GM13976 (cell line): Measurements from ENCODE around the gene NHERF2.

Experiments used
- DNase-seq: peaks from one replicate; pipeline ENCODE4 v3.0.0; 2012; ENCODE audit warnings: low spot score
- in situ Hi-C: fragments of 300-500 bp; cut with MboI; formaldehyde crosslinking; loops from one replicate; pipeline ENCODE4 v1.12.0; 2022; ENCODE audit warnings: low sequenced_read_pairs, mixed read lengths, inconsistent platforms; ENCODE audit not compliant: unreplicated experiment
- TF ChIP-seq, protein P1 (sequence below): IDR thresholded peaks from 2 replicates; pipeline ENCODE4 v1.5.1; 2012; ENCODE audit warnings: borderline replicate concordance, mild to moderate bottlenecking; ENCODE audit not compliant: insufficient read depth; ENCODE audit errors: extremely low read depth, missing control alignments, control extremely low read depth

NHERF2 gene

GRCh38 chr16:2070576-2071453 is 44.1 kb downstream of the NHERF2 start:
- in situ Hi-C loops, result no loop called here
- TF ChIP-seq, protein P1, sequence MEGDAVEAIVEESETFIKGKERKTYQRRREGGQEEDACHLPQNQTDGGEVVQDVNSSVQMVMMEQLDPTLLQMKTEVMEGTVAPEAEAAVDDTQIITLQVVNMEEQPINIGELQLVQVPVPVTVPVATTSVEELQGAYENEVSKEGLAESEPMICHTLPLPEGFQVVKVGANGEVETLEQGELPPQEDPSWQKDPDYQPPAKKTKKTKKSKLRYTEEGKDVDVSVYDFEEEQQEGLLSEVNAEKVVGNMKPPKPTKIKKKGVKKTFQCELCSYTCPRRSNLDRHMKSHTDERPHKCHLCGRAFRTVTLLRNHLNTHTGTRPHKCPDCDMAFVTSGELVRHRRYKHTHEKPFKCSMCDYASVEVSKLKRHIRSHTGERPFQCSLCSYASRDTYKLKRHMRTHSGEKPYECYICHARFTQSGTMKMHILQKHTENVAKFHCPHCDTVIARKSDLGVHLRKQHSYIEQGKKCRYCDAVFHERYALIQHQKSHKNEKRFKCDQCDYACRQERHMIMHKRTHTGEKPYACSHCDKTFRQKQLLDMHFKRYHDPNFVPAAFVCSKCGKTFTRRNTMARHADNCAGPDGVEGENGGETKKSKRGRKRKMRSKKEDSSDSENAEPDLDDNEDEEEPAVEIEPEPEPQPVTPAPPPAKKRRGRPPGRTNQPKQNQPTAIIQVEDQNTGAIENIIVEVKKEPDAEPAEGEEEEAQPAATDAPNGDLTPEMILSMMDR, result no peak
- DNase-seq, result no peak

DNA sequence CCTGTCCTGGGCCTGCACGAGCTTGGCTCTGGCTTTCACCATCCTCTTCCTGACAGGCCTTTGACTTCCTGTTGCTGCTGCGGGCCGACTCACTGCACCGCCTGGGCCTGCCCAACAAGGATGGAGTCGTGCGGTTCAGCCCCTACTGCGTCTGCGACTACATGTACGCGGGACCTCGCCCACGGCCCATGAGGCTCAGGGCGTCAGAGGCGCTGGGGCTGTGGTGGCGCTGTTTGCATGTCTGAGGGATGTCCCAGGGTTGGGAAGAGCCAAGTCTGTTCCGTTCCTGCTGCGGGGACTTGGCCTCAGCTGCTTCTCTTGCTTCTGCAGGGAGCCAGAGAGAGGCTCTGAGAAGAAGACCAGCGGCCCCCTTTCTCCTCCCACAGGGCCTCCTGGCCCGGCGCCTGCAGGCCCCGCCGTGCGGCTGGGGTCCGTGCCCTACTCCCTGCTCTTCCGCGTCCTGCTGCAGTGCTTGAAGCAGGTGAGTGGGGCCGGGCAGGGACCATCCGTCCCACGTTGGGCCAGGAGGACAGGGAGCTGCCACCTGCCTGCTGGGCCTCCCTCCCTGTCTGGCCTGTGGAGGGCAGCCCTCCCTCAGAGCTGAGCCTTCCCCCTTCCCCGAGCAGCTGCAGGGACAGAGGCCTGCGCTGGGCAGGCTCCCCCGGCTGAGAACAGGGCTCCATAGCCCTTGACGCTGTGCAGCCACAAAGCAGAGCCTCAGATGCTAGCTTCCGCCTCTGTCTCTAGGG is 44.9 kb downstream of the NHERF2 start:
- in situ Hi-C loops, result no loop called here
- DNase-seq, result no peak
- TF ChIP-seq, protein P1, result no peak

DNA sequence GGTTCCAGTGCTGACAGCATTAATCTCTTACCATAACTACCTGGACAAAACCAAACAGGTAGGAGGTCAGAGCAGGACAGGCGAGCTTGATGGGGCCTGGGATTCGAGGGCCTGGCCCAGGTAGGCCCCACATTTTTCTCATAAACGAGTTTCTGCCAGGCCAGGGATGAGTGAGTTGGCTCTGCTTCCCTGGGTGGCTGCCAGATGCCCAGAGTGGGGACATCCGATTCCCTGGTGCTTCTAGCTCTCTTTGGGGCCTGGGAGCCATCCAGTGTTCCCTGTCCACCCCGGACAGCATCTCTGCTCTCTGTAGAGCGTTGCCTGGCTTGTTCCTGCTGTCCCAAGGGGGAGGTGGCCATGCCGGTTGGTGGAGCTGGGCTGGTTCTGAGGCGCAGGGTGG is 46.2 kb downstream of the NHERF2 start:
- TF ChIP-seq, protein P1, result no peak
- in situ Hi-C loops, result no loop called here
- no peak for DNase-seq

DNA sequence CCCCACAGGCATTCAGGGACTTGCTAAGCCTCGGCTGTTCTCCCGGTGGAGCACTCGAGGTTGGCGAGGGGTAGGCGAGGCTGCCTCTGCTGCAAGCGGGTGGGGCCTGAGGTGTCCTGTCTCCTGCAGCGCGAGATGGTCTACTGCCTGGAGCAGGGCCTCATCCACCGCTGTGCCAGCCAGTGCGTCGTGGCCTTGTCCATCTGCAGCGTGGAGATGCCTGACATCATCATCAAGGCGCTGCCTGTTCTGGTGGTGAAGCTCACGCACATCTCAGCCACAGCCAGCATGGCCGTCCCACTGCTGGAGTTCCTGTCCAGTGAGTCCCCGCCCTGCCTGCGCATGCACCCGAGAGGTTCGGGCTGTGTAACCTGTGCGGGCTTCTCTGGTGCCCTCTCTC is 47.4 kb downstream of the NHERF2 start:
- no peak for DNase-seq
- TF ChIP-seq, protein P1, result no peak
- in situ Hi-C loops, result no loop called here

- TF ChIP-seq, protein P1, result no peak
- in situ Hi-C loops, result no loop called here
- DNase-seq, result no peak
Observed at GRCh38 chr16:2075631-2076030, 48.9 kb downstream of the NHERF2 start.

- TF ChIP-seq, protein P1, result no peak
- DNase-seq, result no peak
- in situ Hi-C loops, result no loop called here
Observed at GRCh38 chr16:2076072-2076865, 49.6 kb downstream of the NHERF2 start.
